ENCODE measurements around the gene NOL4L.

Gene NOL4L

DNA sequence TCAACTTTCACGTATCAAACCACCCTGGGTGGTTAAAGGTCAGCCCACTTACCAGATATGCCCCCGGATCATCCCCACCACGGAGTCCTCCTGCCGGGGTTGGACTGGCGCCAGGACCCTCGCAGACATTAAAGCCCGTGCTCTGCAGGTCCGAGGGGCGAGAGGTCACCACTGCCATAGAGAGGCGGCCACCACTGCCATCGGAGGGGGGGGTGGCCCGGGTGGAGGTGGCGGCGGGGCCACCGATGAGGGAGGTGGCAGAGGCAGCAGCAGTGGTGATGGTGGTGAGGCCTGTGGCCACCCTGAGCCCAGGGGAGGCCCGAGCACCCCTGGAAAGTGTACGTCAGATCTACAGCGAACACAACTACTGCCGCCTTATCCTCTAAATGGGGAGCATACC lies 150.7 kb downstream of the NOL4L start:
- no peak overlapping the region for H4K5ac ChIP-seq (ENCODE audit: low read length)
- no peak for DNase-seq
- H2BK120ac ChIP-seq (ENCODE audit: low read depth, low read length) = no peak overlapping the region
- no peak overlapping the region for H4K8ac ChIP-seq (ENCODE audit: low read depth, low read length)
- no peak overlapping the region for H3K56ac ChIP-seq (ENCODE audit: low read length)
- H3K4me2 ChIP-seq (ENCODE audit: low read length) = no peak overlapping the region
- no peaks in the 10 kb centered on the region for H3K79me2 ChIP-seq (ENCODE audit: control insufficient read depth, insufficient read depth, low read length)
- H3K4ac ChIP-seq (ENCODE audit: low read depth, low read length) = no peak overlapping the region
- WGBS (ENCODE audit: extremely low coverage, insufficient coverage, low lambda C conversion rate) = no CpG with 5 or more reads among the region's 19 CpGs
- no peaks in the 10 kb centered on the region for H3K27me3 ChIP-seq (ENCODE audit: insufficient read depth, low read length, poor library complexity)
- no peak overlapping the region for H3K27ac ChIP-seq (ENCODE audit: low read depth, low read length)
- H3K9ac ChIP-seq (ENCODE audit: low read length) = no peak overlapping the region
- no peak overlapping the region for H2BK5ac ChIP-seq (ENCODE audit: low read length)
- H2AK5ac ChIP-seq (ENCODE audit: low read length) = no peak overlapping the region
- H3K4me3 ChIP-seq (ENCODE audit: low read length) = no peak overlapping the region
- no peaks in the 10 kb centered on the region for H3K4me1 ChIP-seq (ENCODE audit: control insufficient read depth, low read depth, low read length)
- H3K23ac ChIP-seq (ENCODE audit: low read length) = no peak overlapping the region
- no peak overlapping the region for H3K18ac ChIP-seq (ENCODE audit: low read length)
- peaks cover 16% of the 10 kb centered on the region for H3K36me3 ChIP-seq (ENCODE audit: control insufficient read depth, insufficient read depth, low read length)
- H2BK15ac ChIP-seq (replicated peaks; ENCODE audit: low read depth) = no peak overlapping the region
- no peaks in the 10 kb centered on the region for H3K79me1 ChIP-seq (ENCODE audit: low read length)

GRCh38 chr20:32433311-32434021 lies 151.7 kb downstream of the NOL4L start:
- no CpG with 5 or more reads among the region's 20 CpGs for WGBS (ENCODE audit: extremely low coverage, insufficient coverage, low lambda C conversion rate)
- no peaks in the 10 kb centered on the region for H3K79me2 ChIP-seq (ENCODE audit: control insufficient read depth, insufficient read depth, low read length)

GRCh38 chr20:32432277-32432676 lies 152.9 kb downstream of the NOL4L start:
- Histone ChIP-seq H2AK5ac (ENCODE audit: low read length) (no peak overlapping the region), H3K4me3 (ENCODE audit: low read length) (no peak overlapping the region), H3K9ac (ENCODE audit: low read length) (no peak overlapping the region), H3K27me3 (ENCODE audit: insufficient read depth, low read length, poor library complexity) (no peaks in the 10 kb centered on the region), H4K5ac (ENCODE audit: low read length) (no peak overlapping the region), H2BK120ac (ENCODE audit: low read depth, low read length) (no peak overlapping the region), H3K36me3 (ENCODE audit: control insufficient read depth, insufficient read depth, low read length) (peaks cover 20% of the 10 kb centered on the region), H3K23ac (ENCODE audit: low read length) (no peak overlapping the region), H3K4ac (ENCODE audit: low read depth, low read length) (no peak overlapping the region), H3K56ac (ENCODE audit: low read length) (no peak overlapping the region), H2BK5ac (ENCODE audit: low read length) (no peak overlapping the region), H3K27ac (ENCODE audit: low read depth, low read length) (no peak overlapping the region), H3K18ac (ENCODE audit: low read length) (no peak overlapping the region), H4K8ac (ENCODE audit: low read depth, low read length) (no peak overlapping the region), H3K4me2 (ENCODE audit: low read length) (no peak overlapping the region), H3K79me2 (ENCODE audit: control insufficient read depth, insufficient read depth, low read length) (no peaks in the 10 kb centered on the region), H3K79me1 (ENCODE audit: low read length) (no peaks in the 10 kb centered on the region), H3K4me1 (ENCODE audit: control insufficient read depth, low read depth, low read length) (no peaks in the 10 kb centered on the region), H2BK15ac (replicated peaks; ENCODE audit: low read depth) (no peak overlapping the region)
- WGBS (ENCODE audit: extremely low coverage, insufficient coverage, low lambda C conversion rate) = no CpG with 5 or more reads among the region's 2 CpGs
- no peak for DNase-seq

More at GRCh38 chr20:32433311-32434021, 151.7 kb downstream of the NOL4L start:
- Histone ChIP-seq H3K4me2 (ENCODE audit: low read length) (no peak overlapping the region), H3K27me3 (ENCODE audit: insufficient read depth, low read length, poor library complexity) (no peaks in the 10 kb centered on the region), H2BK15ac (replicated peaks; ENCODE audit: low read depth) (no peak overlapping the region), H3K36me3 (ENCODE audit: control insufficient read depth, insufficient read depth, low read length) (peaks cover 19% of the 10 kb centered on the region), H2AK5ac (ENCODE audit: low read length) (no peak overlapping the region), H3K79me1 (ENCODE audit: low read length) (no peaks in the 10 kb centered on the region), H3K4me3 (ENCODE audit: low read length) (no peak overlapping the region), H3K56ac (ENCODE audit: low read length) (no peak overlapping the region), H3K18ac (ENCODE audit: low read length) (no peak overlapping the region), H3K9ac (ENCODE audit: low read length) (no peak overlapping the region), H3K23ac (ENCODE audit: low read length) (no peak overlapping the region), H3K4me1 (ENCODE audit: control insufficient read depth, low read depth, low read length) (no peaks in the 10 kb centered on the region), H4K5ac (ENCODE audit: low read length) (no peak overlapping the region), H4K8ac (ENCODE audit: low read depth, low read length) (no peak overlapping the region), H2BK120ac (ENCODE audit: low read depth, low read length) (no peak overlapping the region), H3K4ac (ENCODE audit: low read depth, low read length) (no peak overlapping the region), H2BK5ac (ENCODE audit: low read length) (no peak overlapping the region), H3K27ac (ENCODE audit: low read depth, low read length) (no peak overlapping the region)
- DNase-seq = no peak

DNA sequence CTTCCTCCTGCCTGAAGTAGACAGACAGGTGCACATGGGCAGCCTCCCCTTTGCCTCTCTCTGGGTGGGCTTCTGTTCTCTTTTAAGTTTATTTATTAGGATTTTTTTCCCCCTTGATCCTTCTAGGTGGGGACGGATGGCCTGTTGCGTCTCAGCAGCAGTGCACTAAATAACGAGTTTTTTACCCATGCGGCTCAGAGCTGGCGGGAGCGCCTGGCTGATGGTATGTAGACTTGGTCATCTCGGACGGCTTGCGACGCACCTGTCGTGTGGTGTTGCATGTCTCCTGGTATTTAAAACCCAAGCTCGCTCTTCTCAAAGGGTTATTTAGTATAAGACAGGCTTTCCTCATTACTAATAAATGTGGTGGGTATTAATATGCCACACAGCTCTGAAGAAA lies 153.7 kb downstream of the NOL4L start:
- no peak overlapping the region for H3K4ac ChIP-seq (ENCODE audit: low read depth, low read length)

GRCh38 chr20:32429745-32430360 lies 155.3 kb downstream of the NOL4L start:
- Histone ChIP-seq H3K4me2 (ENCODE audit: low read length) (no peak overlapping the region), H3K27ac (ENCODE audit: low read depth, low read length) (no peak overlapping the region), H3K79me1 (ENCODE audit: low read length) (no peaks in the 10 kb centered on the region), H2BK5ac (ENCODE audit: low read length) (no peak overlapping the region), H4K5ac (ENCODE audit: low read length) (no peak overlapping the region), H3K79me2 (ENCODE audit: control insufficient read depth, insufficient read depth, low read length) (no peaks in the 10 kb centered on the region), H3K56ac (ENCODE audit: low read length) (no peak overlapping the region), H2BK15ac (replicated peaks; ENCODE audit: low read depth) (no peak overlapping the region), H3K27me3 (ENCODE audit: insufficient read depth, low read length, poor library complexity) (no peaks in the 10 kb centered on the region), H3K18ac (ENCODE audit: low read length) (no peak overlapping the region), H3K4me1 (ENCODE audit: control insufficient read depth, low read depth, low read length) (no peaks in the 10 kb centered on the region), H3K36me3 (ENCODE audit: control insufficient read depth, insufficient read depth, low read length) (peaks cover 14% of the 10 kb centered on the region), H3K23ac (ENCODE audit: low read length) (no peak overlapping the region), H3K4me3 (ENCODE audit: low read length) (no peak overlapping the region), H2AK5ac (ENCODE audit: low read length) (no peak overlapping the region), H3K4ac (ENCODE audit: low read depth, low read length) (no peak overlapping the region), H2BK120ac (ENCODE audit: low read depth, low read length) (no peak overlapping the region), H4K8ac (ENCODE audit: low read depth, low read length) (no peak overlapping the region), H3K9ac (ENCODE audit: low read length) (no peak overlapping the region)
- WGBS (ENCODE audit: extremely low coverage, insufficient coverage, low lambda C conversion rate) = no CpG with 5 or more reads among the region's 16 CpGs
- no peak for DNase-seq

More for the DNA sequence above, 153.7 kb downstream of the NOL4L start:
- Histone ChIP-seq H3K79me1 (ENCODE audit: low read length) (no peaks in the 10 kb centered on the region), H2BK5ac (ENCODE audit: low read length) (no peak overlapping the region), H2BK120ac (ENCODE audit: low read depth, low read length) (no peak overlapping the region), H3K36me3 (ENCODE audit: control insufficient read depth, insufficient read depth, low read length) (peaks cover 18% of the 10 kb centered on the region), H3K23ac (ENCODE audit: low read length) (no peak overlapping the region), H3K4me3 (ENCODE audit: low read length) (no peak overlapping the region), H3K56ac (ENCODE audit: low read length) (no peak overlapping the region), H4K5ac (ENCODE audit: low read length) (no peak overlapping the region), H4K8ac (ENCODE audit: low read depth, low read length) (no peak overlapping the region), H3K4me1 (ENCODE audit: control insufficient read depth, low read depth, low read length) (no peaks in the 10 kb centered on the region), H3K9ac (ENCODE audit: low read length) (no peak overlapping the region), H3K27me3 (ENCODE audit: insufficient read depth, low read length, poor library complexity) (no peaks in the 10 kb centered on the region), H2BK15ac (replicated peaks; ENCODE audit: low read depth) (no peak overlapping the region), H2AK5ac (ENCODE audit: low read length) (no peak overlapping the region), H3K27ac (ENCODE audit: low read depth, low read length) (no peak overlapping the region), H3K79me2 (ENCODE audit: control insufficient read depth, insufficient read depth, low read length) (no peaks in the 10 kb centered on the region), H3K4me2 (ENCODE audit: low read length) (no peak overlapping the region), H3K18ac (ENCODE audit: low read length) (no peak overlapping the region)
- no peak for DNase-seq
- WGBS (ENCODE audit: extremely low coverage, insufficient coverage, low lambda C conversion rate) = no CpG with 5 or more reads among the region's 12 CpGs

Data from mesendoderm (in vitro differentiated cells).